GM21447 (cell line): ENCODE data around the gene ANAPC1.
"Not testable (repeated sequence)": the region's sequence is repeated elsewhere in the genome, so short reads cannot be mapped to it uniquely, and the experiment has no call there.

Experiments
- ATAC-seq: cut with Tn5 transposase; IDR thresholded peaks from one replicate; pipeline ENCODE4 v1.9.1; 2021; ENCODE audit not compliant: unreplicated experiment

The ANAPC1 gene

DNA sequence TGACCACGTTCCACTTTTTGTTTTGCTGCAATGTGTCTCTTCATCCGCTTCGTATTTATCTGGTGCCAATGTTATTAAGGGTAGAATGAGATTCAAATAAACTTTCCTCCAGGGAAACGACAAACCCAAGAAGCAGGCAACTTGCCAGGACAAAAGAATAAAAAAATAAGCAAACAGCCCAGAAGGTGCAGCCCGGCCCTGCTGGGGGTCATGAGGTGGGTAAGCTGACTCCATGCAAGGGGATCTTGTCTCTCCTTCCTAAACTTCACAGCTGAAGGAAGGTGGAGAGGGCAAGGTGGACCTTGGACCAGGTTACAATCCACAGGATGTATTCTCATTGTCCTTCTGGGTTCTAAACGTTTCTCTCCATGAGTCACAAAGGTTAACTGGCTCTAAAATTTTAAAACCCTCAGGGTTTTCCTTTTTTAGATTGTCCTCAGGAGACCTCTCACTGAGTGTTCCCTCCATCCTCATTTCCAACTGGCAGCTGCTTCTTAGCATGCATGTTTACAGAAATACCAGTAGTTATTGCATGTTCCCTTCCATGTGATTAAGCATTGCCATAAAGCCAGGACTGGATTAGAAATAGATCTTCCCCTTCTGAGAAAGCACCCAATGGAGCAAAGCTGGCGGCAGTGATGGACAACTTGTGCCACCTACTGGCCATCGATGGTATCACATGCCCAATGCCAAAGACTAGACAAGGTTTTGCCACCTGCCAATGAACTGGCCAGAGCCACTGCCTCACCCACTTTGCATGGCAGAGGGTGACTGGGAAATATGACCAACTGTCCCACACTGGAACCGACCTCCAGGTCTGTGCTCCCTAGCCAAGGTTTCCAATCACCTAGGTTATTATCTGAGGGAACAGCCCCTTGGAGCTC, 147.9 kb downstream of the ANAPC1 start:
- ATAC-seq, result not testable (repeated sequence)

GRCh38 chr2:111735420-111735819, 148.6 kb downstream of the ANAPC1 start:
- ATAC-seq, result not testable (repeated sequence)

DNA sequence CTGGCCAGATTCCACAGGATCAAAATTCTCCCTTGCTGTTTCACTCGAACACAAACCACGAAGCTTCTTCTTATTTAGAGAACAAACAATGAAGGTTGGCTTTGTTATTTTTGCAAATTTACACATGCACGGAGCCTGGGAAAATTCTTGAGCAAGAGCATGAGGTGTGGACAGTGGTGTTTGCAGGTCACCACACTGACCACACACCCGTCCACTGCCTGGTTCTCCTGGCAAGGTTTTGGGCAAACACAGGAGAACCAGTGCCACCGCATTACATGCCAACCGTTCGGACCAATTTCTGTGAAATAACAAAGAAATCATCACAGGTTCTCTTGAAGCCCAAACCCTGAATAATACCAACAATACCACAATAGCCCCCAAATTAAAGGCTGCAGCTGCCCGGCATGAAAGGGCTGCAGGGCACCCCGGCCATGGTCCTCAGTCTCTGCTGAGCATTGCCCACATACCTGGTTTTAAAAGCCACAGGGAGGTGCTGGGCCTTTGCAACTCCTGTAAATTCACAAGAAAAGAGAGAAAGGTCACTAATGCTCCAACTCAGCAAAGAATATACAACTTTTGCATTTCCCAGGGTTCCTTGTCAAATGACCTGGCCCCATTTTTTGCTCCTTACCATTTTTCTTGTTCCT, 154.1 kb downstream of the ANAPC1 start:
- ATAC-seq, result not testable (repeated sequence)

DNA sequence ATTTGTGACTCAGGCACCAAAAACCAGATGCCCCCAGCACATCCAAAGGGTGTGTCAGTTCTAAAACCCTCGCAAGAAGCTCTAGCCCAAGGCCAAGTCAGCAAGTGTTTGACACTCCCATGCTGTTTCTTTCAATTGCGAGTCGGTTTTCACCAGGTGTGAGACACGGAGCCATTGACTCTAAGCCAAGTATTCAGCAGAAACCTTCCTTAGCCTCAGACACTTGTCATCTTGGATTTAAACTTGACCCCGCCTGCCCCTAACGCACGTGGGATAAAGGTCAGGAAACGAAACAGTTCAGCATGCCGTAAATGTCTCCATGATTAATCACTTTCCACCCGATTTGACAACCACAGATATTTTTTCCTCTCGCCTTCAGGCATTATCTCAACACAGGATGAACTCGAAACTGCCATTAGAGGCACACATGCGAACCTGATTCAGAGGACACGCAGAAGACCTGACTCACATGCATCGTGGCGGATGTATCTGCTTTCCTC, 156.3 kb downstream of the ANAPC1 start:
- not testable (repeated sequence) for ATAC-seq

DNA sequence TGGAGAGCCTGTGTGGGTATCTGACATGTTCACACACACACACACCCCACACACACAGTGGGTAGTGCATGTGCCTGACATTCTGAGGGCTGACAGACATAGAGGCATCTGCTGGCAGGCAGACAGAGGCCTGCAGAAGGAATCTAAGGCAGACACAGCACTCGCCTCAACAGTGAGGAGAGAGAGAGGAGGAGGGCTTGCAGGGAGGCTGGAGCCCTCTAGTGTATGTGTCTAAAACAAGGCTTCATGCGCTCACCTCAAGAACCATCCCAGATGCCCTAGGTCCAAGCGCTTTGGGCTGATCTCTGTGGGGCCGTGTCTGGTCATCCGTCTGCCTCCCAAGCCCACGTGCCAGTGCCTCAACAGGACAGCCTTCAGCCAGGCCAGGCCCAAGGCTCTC, 158.3 kb downstream of the ANAPC1 start:
- ATAC-seq, result not testable (repeated sequence)

- not testable (repeated sequence) for ATAC-seq
Measured at GRCh38 chr2:111719610-111720009, 164.4 kb downstream of the ANAPC1 start.
